H1 (cell line): ENCODE data around the gene CDC123. TPM values are rescaled to one million over a fixed set of nuclear protein-coding genes. Genes with fewer than 3 reads are reported as not detected.

ENCODE experiments used
- CTCF ChIA-PET: fragments of 300-600 bp; sonication (Branson Sonifier 250); formaldehyde crosslinking; loops from one replicate; lab custom pipeline; 2021; ENCODE audit not compliant: partially characterized antibody; lab: Charles Lee
- POLR2A ChIA-PET: fragments of 300-600 bp; sonication (Branson Sonifier 250); formaldehyde crosslinking; loops from one replicate; lab custom pipeline; 2021; ENCODE audit warnings: inconsistent platforms; ENCODE audit not compliant: partially characterized antibody; lab: Charles Lee
- DNase-seq, 2 experiments: peaks; one replicate each; pipeline versions ENCODE4 v3.0.0 to v3.0.0-alpha.2; 2010 to 2022; ENCODE audit warnings: low spot score in 2 of 2, low read depth in 1 of 2, mixed read lengths in 1 of 2
- FAIRE-seq: peaks from 2 replicates; lab custom pipeline; 2011; peaks lifted over from hg19 to GRCh38; lab: Jason Lieb, UNC
- H2AFZ ChIP-seq: 2 replicates; pipeline ENCODE4 v1.8.1; 2012; ENCODE audit warnings: low read length, inconsistent platforms
- H2AK5ac ChIP-seq: 2 replicates; pipeline ENCODE4 v1.6.1; 2013; ENCODE audit warnings: low read depth, low read length
- H2BK120ac ChIP-seq: replicated peaks from 2 replicates; pipeline ENCODE3; 2013; ENCODE audit warnings: low read depth, low read length, inconsistent platforms
- H2BK12ac ChIP-seq: 2 replicates; pipeline ENCODE4 v1.6.1; 2013; ENCODE audit warnings: low read depth, low read length
- H2BK15ac ChIP-seq: 2 replicates; pipeline ENCODE4 v1.6.1; 2013; ENCODE audit warnings: low read length
- H2BK20ac ChIP-seq: 2 replicates; pipeline ENCODE4 v1.6.1; 2013; ENCODE audit warnings: low read length
- H2BK5ac ChIP-seq: 2 replicates; pipeline ENCODE4 v1.6.1; 2013; ENCODE audit warnings: low read depth, low read length
- H3K14ac ChIP-seq: 2 replicates; pipeline ENCODE4 v1.6.1; 2013; ENCODE audit warnings: inconsistent platforms; ENCODE audit not compliant: insufficient read length
- H3K18ac ChIP-seq: 2 replicates; pipeline ENCODE4 v1.6.1; 2013; ENCODE audit warnings: low read length; ENCODE audit errors: extremely low read depth
- H3K23ac ChIP-seq: 2 replicates; pipeline ENCODE4 v1.6.1; 2013; ENCODE audit warnings: inconsistent platforms; ENCODE audit not compliant: insufficient read length
- H3K23me2 ChIP-seq: 2 replicates; pipeline ENCODE4 v1.6.1; 2013; ENCODE audit warnings: low read depth, low read length
- H3K27ac ChIP-seq: 2 replicates; pipeline ENCODE4 v1.6.1; 2011; ENCODE audit warnings: low read depth, low read length, inconsistent platforms
- H3K27me3 ChIP-seq, 4 experiments: replicated peaks in 1 of 4; 1 replicate in 1 of 4; 2 replicates in 3 of 4; pipeline versions ENCODE4 v1.6.1 to v1.8.1; 2011 to 2013; ENCODE audit warnings: low read length in 3 of 4, mild to moderate bottlenecking in 3 of 4, inconsistent platforms in 2 of 4, mixed read lengths in 2 of 4, moderate library complexity in 1 of 4; ENCODE audit not compliant: control insufficient read depth in 3 of 4, insufficient read depth in 3 of 4; ENCODE audit errors: extremely low read depth in 1 of 4
- H3K36me3 ChIP-seq, 4 experiments: 2 replicates each; pipeline versions ENCODE4 v1.6.1 to v1.8.1; 2011 to 2013; ENCODE audit warnings: mild to moderate bottlenecking in 4 of 4, low read length in 3 of 4, moderate library complexity in 2 of 4, control low read depth in 1 of 4, inconsistent platforms in 1 of 4; ENCODE audit not compliant: insufficient read depth in 4 of 4, control insufficient read depth in 2 of 4
- H3K4ac ChIP-seq: replicated peaks from 2 replicates; pipeline ENCODE3; 2013; ENCODE audit warnings: low read length, low read depth, mixed read lengths, inconsistent platforms; ENCODE audit not compliant: insufficient read length
- H3K4me1 ChIP-seq, 4 experiments: replicated peaks in 1 of 4; 1 replicate in 1 of 4; 2 replicates in 3 of 4; pipeline versions ENCODE4 v1.6.1 to v1.8.1; 2011 to 2013; ENCODE audit warnings: low read length in 3 of 4, inconsistent platforms in 2 of 4, mixed read lengths in 1 of 4; ENCODE audit not compliant: insufficient read depth in 4 of 4, control insufficient read depth in 3 of 4
- H3K4me2 ChIP-seq, 2 experiments: 2 replicates each; pipeline versions ENCODE4 v1.6.1 to v1.8.1; 2011 to 2013; ENCODE audit warnings: low read depth in 2 of 2, low read length in 2 of 2, control low read depth in 1 of 2, inconsistent platforms in 1 of 2, mild to moderate bottlenecking in 1 of 2; ENCODE audit not compliant: insufficient read depth in 1 of 2
- H3K4me3 ChIP-seq, 4 experiments: fragments of 200-600, 300-600 bp in 1 of 4; sonication (generic), shearing (Covaris generic), sonication (Bioruptor Twin) in 1 of 4; 2 replicates each; pipeline versions ENCODE4 v1.5.1 to v1.8.1; 2011 to 2016; ENCODE audit warnings: low read length in 4 of 4, low read depth in 3 of 4, control low read depth in 2 of 4, inconsistent platforms in 2 of 4, mild to moderate bottlenecking in 2 of 4, mixed read lengths in 1 of 4, moderate library complexity in 1 of 4; ENCODE audit not compliant: insufficient read depth in 2 of 4; ENCODE audit errors: extremely low read depth in 1 of 4
- H3K56ac ChIP-seq: replicated peaks from 2 replicates; pipeline ENCODE3; 2013; ENCODE audit warnings: low read depth, mild to moderate bottlenecking, mixed read lengths, low read length, inconsistent platforms; ENCODE audit not compliant: insufficient read length
- H3K79me1 ChIP-seq: 2 replicates; pipeline ENCODE4 v1.6.1; 2013; ENCODE audit warnings: low read depth, low read length, control low read depth
- H3K79me2 ChIP-seq, 2 experiments: 2 replicates each; pipeline versions ENCODE4 v1.6.1 to v1.8.1; 2012 to 2013; ENCODE audit warnings: low read length in 2 of 2, mild to moderate bottlenecking in 2 of 2, inconsistent platforms in 1 of 2; ENCODE audit not compliant: insufficient read depth in 2 of 2, control insufficient read depth in 1 of 2
- H3K9ac ChIP-seq, 4 experiments: replicated peaks in 1 of 4; 1 replicate in 1 of 4; 2 replicates in 3 of 4; pipeline versions ENCODE4 v1.6.1 to v1.8.1; 2011 to 2013; ENCODE audit warnings: low read depth in 3 of 4, low read length in 3 of 4, control low read depth in 2 of 4, mild to moderate bottlenecking in 2 of 4, moderate library complexity in 2 of 4, inconsistent platforms in 1 of 4; ENCODE audit errors: extremely low read depth in 1 of 4
- H3K9me3 ChIP-seq, 2 experiments: 2 replicates each; pipeline versions ENCODE4 v1.6.1 to v1.8.1; 2012 to 2013; ENCODE audit warnings: mild to moderate bottlenecking in 2 of 2, moderate library complexity in 2 of 2, control low read depth in 1 of 2, inconsistent platforms in 1 of 2, low read depth in 1 of 2, low read length in 1 of 2, mixed read lengths in 1 of 2; ENCODE audit not compliant: insufficient read depth in 2 of 2
- H4K20me1 ChIP-seq, 2 experiments: replicated peaks in 1 of 2; 2 replicates each; pipeline versions ENCODE3 to v1.8.1; 2011 to 2013; ENCODE audit warnings: inconsistent platforms in 2 of 2, low read length in 2 of 2, mild to moderate bottlenecking in 1 of 2; ENCODE audit not compliant: insufficient read depth in 2 of 2, control insufficient read depth in 1 of 2
- H4K5ac ChIP-seq: 2 replicates; pipeline ENCODE4 v1.6.1; 2013; ENCODE audit warnings: low read length, low read depth, mixed read lengths, inconsistent platforms; ENCODE audit not compliant: insufficient read length
- H4K8ac ChIP-seq: 2 replicates; pipeline ENCODE4 v1.8.0; 2013; ENCODE audit warnings: mild to moderate bottlenecking, moderate library complexity, low read length, inconsistent platforms; ENCODE audit not compliant: insufficient read depth; ENCODE audit errors: extremely low read depth
- H4K91ac ChIP-seq: replicated peaks from 2 replicates; pipeline ENCODE3; 2013; ENCODE audit warnings: low read length, mixed read lengths, inconsistent platforms; ENCODE audit not compliant: insufficient read length
- CTBP2 ChIP-seq: IDR thresholded peaks from 2 replicates; pipeline ENCODE4 v1.7.0; 2011; ENCODE audit warnings: borderline replicate concordance, mild to moderate bottlenecking, moderate library complexity, mixed read lengths, low read length; ENCODE audit not compliant: insufficient read depth, insufficient read length
- GABPA ChIP-seq: IDR thresholded peaks from 2 replicates; pipeline ENCODE4 v1.6.1; 2011; ENCODE audit warnings: mild to moderate bottlenecking, low read length, moderate library complexity, borderline replicate concordance; ENCODE audit not compliant: insufficient read depth
- HDAC2 ChIP-seq, 2 experiments: fragments of 300-600 bp in 1 of 2; sonication (generic) in 1 of 2; IDR thresholded peaks; 2 replicates each; pipeline ENCODE4 v1.6.1; 2011 to 2012; ENCODE audit warnings: low read depth in 2 of 2, low read length in 2 of 2, mild to moderate bottlenecking in 2 of 2, moderate library complexity in 2 of 2, borderline replicate concordance in 1 of 2, inconsistent platforms in 1 of 2
- NANOG ChIP-seq: IDR thresholded peaks from 2 replicates; pipeline ENCODE4 v1.6.1; 2011; ENCODE audit warnings: low read length, low read depth, mild to moderate bottlenecking, inconsistent platforms; ENCODE audit not compliant: insufficient read depth, poor library complexity, severe bottlenecking
- POLR2AphosphoS5 ChIP-seq: IDR thresholded peaks from 2 replicates; pipeline ENCODE4 v1.6.1; 2011; ENCODE audit warnings: low read depth, low read length
- RAD21 ChIP-seq, 2 experiments: IDR thresholded peaks in 1 of 2; conservative IDR thresholded peaks in 1 of 2; 2 replicates each; pipeline ENCODE4 v1.6.1; 2011; ENCODE audit warnings: low read depth in 2 of 2, low read length in 2 of 2, improper control_type of control experiment in 1 of 2, inconsistent platforms in 1 of 2, mild to moderate bottlenecking in 1 of 2, moderate library complexity in 1 of 2
- RBBP5 ChIP-seq: IDR thresholded peaks from 2 replicates; pipeline ENCODE4 v1.7.1; 2012; ENCODE audit warnings: low read depth, mild to moderate bottlenecking, inconsistent platforms, low read length, moderate library complexity, borderline replicate concordance
- WGBS, 2 experiments: shearing (Covaris generic) in 1 of 2; methylation state at CpG; one replicate each; pipeline versions ENCODE4 v1.1.6 to v1.1.7; 2013 to 2015; ENCODE audit warnings: low lambda C conversion rate in 2 of 2, mixed read lengths in 2 of 2, inconsistent platforms in 1 of 2, low coverage in 1 of 2, missing lambda C conversion rate in 1 of 2; ENCODE audit not compliant: insufficient replicate concordance in 2 of 2, insufficient coverage in 1 of 2, insufficient read length in 1 of 2; ENCODE audit errors: extremely low coverage in 1 of 2, missing lambda C conversion rate in 1 of 2; 5-methylcytosine and 5-hydroxymethylcytosine counted together
- polyA plus RNA-seq, 7 experiments: library from polyadenylated mRNA; depleted of rRNA in 3 of 7; stranded (reverse) in 5 of 7; unstranded in 2 of 7; fragments of >200 nt in 5 of 7; fragments of 200-250 nt in 2 of 7; gene quantifications; 1 replicate in 5 of 7; 2 replicates in 1 of 7; 4 replicates in 1 of 7; pipeline versions ENCODE4 v1.2.1 to v1.2.3, GENCODE V29; 2011 to 2013; ENCODE audit warnings: missing spikeins in 2 of 7, mixed read lengths in 2 of 7
- total RNA-seq: library from RNA; stranded (reverse); fragmentation: NEBNext Ultra II Directional; extraction: Animal tissue kit (Norgen Biotek cat#: 25700); gene quantifications from 2 replicates; pipeline ENCODE4 v1.2.1, GENCODE V29; 2021

Gene CDC123
- total and polyA plus RNA-seq, 2 of the 8 experiments (the other 6 are each of a cell fraction or from before 2014, with no cell fraction given), result 115 to 202 TPM

GRCh38 chr10:12186323-12186722 is 9.7 kb upstream of the CDC123 start:
- Histone ChIP-seq H3K56ac (no peak overlapping the region), H3K4me3 (no peak overlapping the region), H3K27me3 (no peaks in the 10 kb centered on the region), H3K79me2 (peaks cover 6 to 27% of the 10 kb centered on the region in 2 experiments), H3K36me3 (peaks cover 5 to 38% (median 17%) of the 10 kb centered on the region in 4 experiments), H3K4ac (no peak overlapping the region), H2BK15ac (no peak overlapping the region), H4K5ac (no peak overlapping the region), H2BK5ac (no peak overlapping the region), H3K18ac (no peak overlapping the region), H3K23ac (no peak overlapping the region), H4K91ac (no peak overlapping the region), H2BK12ac (no peak overlapping the region), H3K4me2 (no peak overlapping the region), H2BK120ac (no peak overlapping the region), H3K14ac (no peak overlapping the region), H4K8ac (no peak overlapping the region), H3K4me1 (peaks cover 0 to under 1% (median 0%) of the 10 kb centered on the region in 4 experiments; a peak in 3 of 7 replicates), H3K27ac (no peak overlapping the region), H3K23me2 (no peaks in the 10 kb centered on the region), H3K9me3 (no peaks in the 10 kb centered on the region), H2AK5ac (no peak overlapping the region), H2BK20ac (no peak overlapping the region), H2AFZ (no peak overlapping the region), H4K20me1 (peaks cover 0 to 2% of the 10 kb centered on the region in 2 experiments), H3K79me1 (peaks cover 2% of the 10 kb centered on the region; the same call in 1 of the 2 replicates), H3K9ac (no peak overlapping the region)
- DNase-seq, result no peak
- WGBS, 2 experiments, result 93% methylated on average over 8 of the region's 8 CpGs; no CpG with 5 or more reads in 1 of the 2 experiments
- POLR2A ChIA-PET, result interaction anchor here (0.7 to 1.0 kb wide), 3 partner anchors 10 to 527 kb away, joined by 3 to 4 read pairs (median 3); partner anchors contain the start of genes CDC123 and NUDT5
- FAIRE-seq, result no peak
- CTCF ChIA-PET, result no interaction called here
- TF ChIP-seq HDAC2 (IDR thresholded peaks at IDR 0.05; ENCODE audit: borderline replicate concordance in 1 of 2, low read depth in 2 of 2, low read length in 2 of 2), result no peak
- no peak for TF ChIP-seq NANOG
- no peak for TF ChIP-seq GABPA
- no peak for TF ChIP-seq CTBP2
- TF ChIP-seq RAD21 (IDR thresholded peaks at IDR 0.05 in 1 of 2, conservative IDR thresholded peaks at IDR 0.05 in 1 of 2; ENCODE audit: low read depth in 2 of 2, low read length in 2 of 2), result no peak
- TF ChIP-seq POLR2AphosphoS5, result no peak
- no peak for TF ChIP-seq RBBP5
